H9 (cell line): ENCODE results near the gene PRR29. TPM values are rescaled to one million over a fixed set of nuclear protein-coding genes. Genes with fewer than 3 reads are reported as not detected.

Experiments used
- DNase-seq: peaks from one replicate; pipeline ENCODE4 v3.0.0-alpha.2; 2017
- H2AFZ ChIP-seq: one replicate; pipeline ENCODE4 v1.6.1; 2013; ENCODE audit warnings: mild to moderate bottlenecking, low read length, control low read depth, moderate library complexity
- H2AK5ac ChIP-seq: 2 replicates; pipeline ENCODE4 v1.6.1; 2013; ENCODE audit warnings: low read length, control low read depth, mixed read lengths; ENCODE audit not compliant: insufficient read length
- H2BK120ac ChIP-seq: one replicate; pipeline ENCODE4 v1.6.1; 2013; ENCODE audit warnings: low read depth, mild to moderate bottlenecking, low read length, control low read depth, inconsistent platforms; ENCODE audit not compliant: poor library complexity, severe bottlenecking
- H2BK12ac ChIP-seq: 2 replicates; pipeline ENCODE4 v1.6.1; 2013; ENCODE audit warnings: low read length, control low read depth, mixed read lengths, low read depth; ENCODE audit not compliant: insufficient read length
- H2BK15ac ChIP-seq: 2 replicates; pipeline ENCODE4 v1.6.1; 2013; ENCODE audit warnings: low read depth, low read length, control low read depth
- H2BK20ac ChIP-seq: one replicate; pipeline ENCODE4 v1.6.1; 2013; ENCODE audit warnings: low read depth, mild to moderate bottlenecking, low read length, control low read depth, inconsistent platforms; ENCODE audit not compliant: poor library complexity, severe bottlenecking
- H2BK5ac ChIP-seq: 2 replicates; pipeline ENCODE4 v1.6.1; 2013; ENCODE audit warnings: low read length, control low read depth, mixed read lengths; ENCODE audit not compliant: insufficient read length
- H3K14ac ChIP-seq: 2 replicates; pipeline ENCODE4 v1.6.1; 2013; ENCODE audit warnings: low read length, control low read depth; ENCODE audit not compliant: insufficient read depth
- H3K18ac ChIP-seq: 2 replicates; pipeline ENCODE4 v1.6.1; 2013; ENCODE audit warnings: low read depth, mild to moderate bottlenecking, mixed read lengths, low read length, control low read depth; ENCODE audit not compliant: insufficient read length
- H3K23ac ChIP-seq: 2 replicates; pipeline ENCODE4 v1.6.1; 2013; ENCODE audit warnings: low read length, control low read depth, mixed read lengths, low read depth; ENCODE audit not compliant: insufficient read length
- H3K23me2 ChIP-seq: 2 replicates; pipeline ENCODE4 v1.6.1; 2013; ENCODE audit warnings: low read depth, mild to moderate bottlenecking, mixed read lengths, low read length, control low read depth; ENCODE audit not compliant: insufficient read length, poor library complexity, severe bottlenecking
- H3K27ac ChIP-seq: 2 replicates; pipeline ENCODE4 v1.5.1; 2013; ENCODE audit warnings: low read length, control low read depth, mixed read lengths, low read depth; ENCODE audit not compliant: insufficient read length
- H3K27me3 ChIP-seq: 2 replicates; pipeline ENCODE4 v1.6.1; 2013; ENCODE audit warnings: low read length, control low read depth, inconsistent platforms; ENCODE audit not compliant: insufficient read depth
- H3K4ac ChIP-seq: 2 replicates; pipeline ENCODE4 v1.6.1; 2013; ENCODE audit warnings: low read depth, mild to moderate bottlenecking, control low read depth, inconsistent platforms, low read length, moderate library complexity
- H3K4me1 ChIP-seq: 2 replicates; pipeline ENCODE4 v1.6.1; 2013; ENCODE audit warnings: low read length, control low read depth, inconsistent platforms; ENCODE audit not compliant: insufficient read depth
- H3K4me2 ChIP-seq: 2 replicates; pipeline ENCODE4 v1.6.1; 2013; ENCODE audit warnings: low read length, control low read depth, mixed read lengths; ENCODE audit not compliant: insufficient read length, insufficient read depth
- H3K56ac ChIP-seq: 2 replicates; pipeline ENCODE4 v1.6.1; 2013; ENCODE audit warnings: low read depth, mild to moderate bottlenecking, mixed read lengths, low read length, control low read depth; ENCODE audit not compliant: insufficient read length
- H3K79me1 ChIP-seq: 2 replicates; pipeline ENCODE4 v1.6.1; 2013; ENCODE audit warnings: low read depth, mild to moderate bottlenecking, moderate library complexity, low read length, control low read depth, inconsistent platforms; ENCODE audit not compliant: insufficient read depth, poor library complexity, severe bottlenecking
- H3K79me2 ChIP-seq: 2 replicates; pipeline ENCODE4 v1.6.1; 2013; ENCODE audit warnings: low read length, control low read depth, inconsistent platforms; ENCODE audit not compliant: insufficient read depth
- H3K9ac ChIP-seq: 2 replicates; pipeline ENCODE4 v1.6.1; 2013; ENCODE audit warnings: low read length, control low read depth, mixed read lengths; ENCODE audit not compliant: insufficient read length; ENCODE audit errors: extremely low read depth
- H3K9me3 ChIP-seq: one replicate; pipeline ENCODE4 v1.6.1; 2013; ENCODE audit warnings: low read depth, low read length, inconsistent platforms; ENCODE audit not compliant: control insufficient read depth
- H3T11ph ChIP-seq: one replicate; pipeline ENCODE4 v1.6.1; 2013; ENCODE audit warnings: mild to moderate bottlenecking, low read length, control low read depth, inconsistent platforms
- H4K20me1 ChIP-seq: one replicate; pipeline ENCODE4 v1.6.1; 2013; ENCODE audit not compliant: control insufficient read depth, insufficient read length, insufficient read depth
- H4K5ac ChIP-seq: 2 replicates; pipeline ENCODE4 v1.6.1; 2013; ENCODE audit warnings: low read depth, mild to moderate bottlenecking, mixed read lengths, low read length, control low read depth; ENCODE audit not compliant: insufficient read length
- H4K8ac ChIP-seq: replicated peaks from 2 replicates; pipeline ENCODE4 v1.6.1; 2013; ENCODE audit warnings: low read length, control low read depth, mixed read lengths, low read depth; ENCODE audit not compliant: insufficient read length
- H4K91ac ChIP-seq: 2 replicates; pipeline ENCODE4 v1.6.1; 2013; ENCODE audit warnings: low read depth, mild to moderate bottlenecking, moderate library complexity, mixed read lengths, low read length, control low read depth; ENCODE audit not compliant: insufficient read length
- H3K27ac Mint-ChIP-seq, 3 experiments: 2 replicates in 2 of 3; 3 replicates in 1 of 3; pipeline ENCODE4 v1.8.0; 2020 to 2021; ENCODE audit warnings: mixed read lengths in 3 of 3, mild to moderate bottlenecking in 1 of 3, moderate library complexity in 1 of 3
- H3K27me3 Mint-ChIP-seq: 2 replicates; pipeline ENCODE4 v1.8.0; 2021; ENCODE audit warnings: low read depth, mild to moderate bottlenecking, moderate library complexity, mixed read lengths
- H3K36me3 Mint-ChIP-seq, 3 experiments: 2 replicates in 2 of 3; 3 replicates in 1 of 3; pipeline ENCODE4 v1.8.0; 2020 to 2021; ENCODE audit warnings: low read depth in 3 of 3, mixed read lengths in 3 of 3; ENCODE audit not compliant: insufficient read depth in 1 of 3
- H3K4me1 Mint-ChIP-seq, 2 experiments: 2 replicates each; pipeline ENCODE4 v1.8.0; 2020; ENCODE audit warnings: mixed read lengths in 2 of 2
- H3K4me3 Mint-ChIP-seq, 2 experiments: 2 replicates in 1 of 2; 3 replicates in 1 of 2; pipeline ENCODE4 v1.8.0; 2020 to 2021; ENCODE audit warnings: mild to moderate bottlenecking in 2 of 2, mixed read lengths in 2 of 2, moderate library complexity in 1 of 2
- H3K9me3 Mint-ChIP-seq, 2 experiments: 2 replicates in 1 of 2; 3 replicates in 1 of 2; pipeline ENCODE4 v1.8.0; 2020; ENCODE audit warnings: mild to moderate bottlenecking in 2 of 2, mixed read lengths in 2 of 2, moderate library complexity in 1 of 2
- CTCF ChIP-seq: fragments of 200-600 bp; sonication (generic); conservative IDR thresholded peaks from 3 replicates; pipeline ENCODE4 v1.8.0; 2021; ENCODE audit warnings: antibody characterized with exemption, mild to moderate bottlenecking
- WGBS: extraction: QIAGEN DNeasy Blood & Tissue Kit; methylation state at CpG from one replicate; pipeline ENCODE4 v1.1.7; 2013; ENCODE audit warnings: missing lambda C conversion rate, low lambda C conversion rate, mixed read lengths; ENCODE audit not compliant: insufficient read length; ENCODE audit errors: extremely low coverage; 5-methylcytosine and 5-hydroxymethylcytosine counted together
- total RNA-seq: library from RNA; stranded (reverse); gene quantifications from 2 replicates; pipeline ENCODE4 v1.2.1, GENCODE V29; 2021

Gene PRR29
- total RNA-seq, 1 experiment from 2014 or later = 0.87 TPM

GRCh38 chr17:63998721-63999679 is 849 bp downstream of the PRR29 start:
- Histone ChIP-seq H2AFZ (no peak overlapping the region), H3K14ac (no peak overlapping the region), H2BK120ac (no peak overlapping the region), H2BK12ac (no peak overlapping the region), H4K8ac (no peak overlapping the region), H3K4ac (no peak overlapping the region), H3K79me1 (no peaks in the 10 kb centered on the region), H2BK20ac (no peak overlapping the region), H3K79me2 (no peaks in the 10 kb centered on the region), H3T11ph (no peak overlapping the region), H2BK5ac (no peak overlapping the region), H4K91ac (no peak overlapping the region), H2BK15ac (no peak overlapping the region), H3K27ac (no peak overlapping the region), H3K9me3 (no peaks in the 10 kb centered on the region), H3K23me2 (peaks cover 11% of the 10 kb centered on the region), H4K20me1 (no peaks in the 10 kb centered on the region), H3K56ac (no peak overlapping the region), H3K4me2 (peak overlapping the region; percentile 79), H3K4me1 (0 out of 2 replicates have a peak, but pooled peaks cover 3% of the 10 kb centered on the region), H3K18ac (no peak overlapping the region), H3K27me3 (peaks cover 6% of the 10 kb centered on the region; the same call in 1 of the 2 replicates), H3K9ac (no peak overlapping the region), H4K5ac (no peak overlapping the region), H2AK5ac (no peak overlapping the region), H3K23ac (no peak overlapping the region)
- TF ChIP-seq CTCF = no peak
- peak overlapping the region; percentile 87 to 91 for H3K4me3 Mint-ChIP-seq
- H3K36me3 Mint-ChIP-seq = 0 out of 7 replicates have a peak, but pooled peaks cover 0 to 2% (median 0%) of the 10 kb centered on the region in 3 experiments
- H3K27ac Mint-ChIP-seq = no peak overlapping the region
- peaks cover 53% of the 10 kb centered on the region for H3K27me3 Mint-ChIP-seq
- no CpG with 5 or more reads among the region's 33 CpGs for WGBS
- peak; percentile 59 for DNase-seq
- H3K4me1 Mint-ChIP-seq = peaks cover 3 to 15% of the 10 kb centered on the region in 2 experiments
- H3K9me3 Mint-ChIP-seq = no peaks in the 10 kb centered on the region; a peak in 1 of 5 replicates
